ENCODE data around the gene HDAC4. TPM values are rescaled to one million over a fixed set of nuclear protein-coding genes. Genes with fewer than 3 reads are reported as not detected.

The HDAC4 gene
- total and polyA plus RNA-seq, 4 donors, result 2.9 to 37.2 (median 4.4) TPM

- no peak for DNase-seq (ENCODE audit: low spot score)
- peaks cover 30 to 73% (median 68%) of the 10 kb centered on the region in 4 donors for H3K4me1 ChIP-seq (ENCODE audit: control insufficient read depth in 4 of 4, insufficient read depth in 4 of 4, low read length in 3 of 4)
- H3K27me3 ChIP-seq (ENCODE audit: control insufficient read depth in 4 of 4, insufficient read depth in 4 of 4, low read length in 3 of 4), result no peaks in the 10 kb centered on the region
- TF ChIP-seq NR2F2 (IDR thresholded peaks at IDR 0.05), result no peak
- TF ChIP-seq ATF3 (IDR thresholded peaks at IDR 0.05), result no peak
- no peak for TF ChIP-seq RXRA (IDR thresholded peaks at IDR 0.05)
- no peak for TF ChIP-seq HNF4G (IDR thresholded peaks at IDR 0.05)
- no peak for TF ChIP-seq YY1 (IDR thresholded peaks at IDR 0.05)
- TF ChIP-seq TAF1 (conservative IDR thresholded peaks at IDR 0.05), result no peak
- no peak for TF ChIP-seq JUND (IDR thresholded peaks at IDR 0.05)
- no peak for TF ChIP-seq REST (IDR thresholded peaks at IDR 0.05)
- TF ChIP-seq MAX (IDR thresholded peaks at IDR 0.05), result no peak
- TF ChIP-seq HNF4A (conservative IDR thresholded peaks at IDR 0.05), result no peak
- TF ChIP-seq GABPA (IDR thresholded peaks at IDR 0.05 in 1 of 2, conservative IDR thresholded peaks at IDR 0.05 in 1 of 2), result no peak
- no peak for TF ChIP-seq FOXA1 (IDR thresholded peaks at IDR 0.05)
- no peak for TF ChIP-seq RAD21 (IDR thresholded peaks at IDR 0.05)
- no peak for TF ChIP-seq SP1 (IDR thresholded peaks at IDR 0.05)
- no peak for TF ChIP-seq CTCF (IDR thresholded peaks at IDR 0.05; ENCODE audit: low read depth, low read length, missing input control)
- TF ChIP-seq FOXA2 (IDR thresholded peaks at IDR 0.05), result no peak
- no peak for TF ChIP-seq EGR1 (IDR thresholded peaks at IDR 0.05; ENCODE audit: low read depth in 2 of 2)
- no peak for TF ChIP-seq ZBTB33 (IDR thresholded peaks at IDR 0.05)
- H3K9me3 ChIP-seq (ENCODE audit: control insufficient read depth in 4 of 4, low read length in 3 of 4), result no peaks in the 10 kb centered on the region
- no peak overlapping the region for H3K27ac ChIP-seq (ENCODE audit: low read depth in 1 of 2, low read length in 2 of 2)
- H3K4me3 ChIP-seq (ENCODE audit: low read depth in 1 of 3, low read length in 3 of 3), result no peak overlapping the region
- no peak overlapping the region for H3K9ac ChIP-seq (ENCODE audit: low read depth in 1 of 2, low read length in 2 of 2)
- 83% methylated on average over 2 of the region's 2 CpGs for WGBS
- H3K36me3 ChIP-seq (ENCODE audit: control insufficient read depth in 4 of 4, insufficient read depth in 3 of 4, low read depth in 1 of 4, low read length in 3 of 4), result no peaks in the 10 kb centered on the region
Measured at GRCh38 chr2:239224955-239225354, 175.9 kb downstream of the HDAC4 start.
